Memory B cell (primary cell): ENCODE measurements around the gene SLC7A5.

Experiments
- ATAC-seq: fragments of 150-1000 bp; cut with Tn5 transposase; 2 replicates; pipeline ENCODE4 v1.10.0; 2021; ENCODE audit warnings: low read depth, mild to moderate bottlenecking, moderate library complexity
- DNase-seq, 2 donors: peaks; one replicate each; pipeline ENCODE4 v3.0.0; 2022; ENCODE audit warnings: low spot score in 2 of 2
- H3K27ac Mint-ChIP-seq: one replicate; pipeline ENCODE4 v1.8.0; 2022; ENCODE audit warnings: mild to moderate bottlenecking, moderate library complexity, mixed read lengths
- H3K27me3 Mint-ChIP-seq: one replicate; pipeline ENCODE4 v1.8.0; 2022; ENCODE audit warnings: mixed read lengths
- H3K36me3 Mint-ChIP-seq: one replicate; pipeline ENCODE4 v1.8.0; 2022; ENCODE audit warnings: mild to moderate bottlenecking, mixed read lengths
- H3K4me1 Mint-ChIP-seq: one replicate; pipeline ENCODE4 v1.8.0; 2022; ENCODE audit warnings: mixed read lengths
- H3K4me3 Mint-ChIP-seq: one replicate; pipeline ENCODE4 v1.8.0; 2022; ENCODE audit warnings: mild to moderate bottlenecking, moderate library complexity, mixed read lengths
- H3K9me3 Mint-ChIP-seq: one replicate; pipeline ENCODE4 v1.8.0; 2022; ENCODE audit warnings: mixed read lengths

SLC7A5 gene

DNA sequence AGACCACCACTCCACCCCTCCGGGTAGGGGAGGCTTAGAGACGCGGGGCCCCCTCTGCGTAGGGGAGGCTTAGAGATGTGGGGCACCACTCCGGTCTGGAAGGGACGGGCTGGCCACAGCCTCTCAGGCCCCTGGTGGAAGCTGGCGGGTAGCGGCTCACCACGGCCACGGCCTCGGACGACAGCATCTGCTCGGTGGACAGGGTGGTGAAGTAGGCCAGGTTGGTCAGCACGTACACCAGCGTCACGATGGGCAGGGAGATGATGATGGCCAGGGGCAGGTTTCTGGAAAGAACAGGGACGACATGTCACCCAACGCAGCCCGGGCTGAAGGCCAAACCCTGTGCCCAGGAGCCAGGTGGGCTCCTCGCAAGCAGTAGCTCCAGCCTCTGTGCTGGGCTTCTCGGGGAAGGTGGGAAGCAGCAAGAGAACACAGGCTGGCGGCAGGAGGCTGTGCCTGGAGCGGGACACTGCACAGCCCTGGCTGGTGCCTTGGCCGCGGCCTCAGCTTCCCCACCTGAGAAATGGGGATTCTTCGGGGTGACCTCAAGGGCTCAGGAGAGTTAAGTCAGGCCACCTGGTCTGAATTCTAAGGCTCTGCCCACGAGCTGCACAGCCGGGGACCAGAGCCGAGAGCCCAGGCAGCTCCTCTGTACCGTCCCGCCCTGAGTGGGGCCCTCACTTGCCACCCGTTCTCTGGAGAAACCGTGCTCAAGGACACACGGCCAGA lies 29.6 kb downstream of the SLC7A5 start:
- H3K27ac Mint-ChIP-seq, result no peak overlapping the region
- H3K9me3 Mint-ChIP-seq, result no peaks in the 10 kb centered on the region
- no peak for DNase-seq
- H3K4me3 Mint-ChIP-seq, result no peak overlapping the region
- H3K36me3 Mint-ChIP-seq, result peaks cover 6% of the 10 kb centered on the region
- H3K4me1 Mint-ChIP-seq, result peaks cover 6% of the 10 kb centered on the region
- H3K27me3 Mint-ChIP-seq, result no peaks in the 10 kb centered on the region
- ATAC-seq, result no peak

DNA sequence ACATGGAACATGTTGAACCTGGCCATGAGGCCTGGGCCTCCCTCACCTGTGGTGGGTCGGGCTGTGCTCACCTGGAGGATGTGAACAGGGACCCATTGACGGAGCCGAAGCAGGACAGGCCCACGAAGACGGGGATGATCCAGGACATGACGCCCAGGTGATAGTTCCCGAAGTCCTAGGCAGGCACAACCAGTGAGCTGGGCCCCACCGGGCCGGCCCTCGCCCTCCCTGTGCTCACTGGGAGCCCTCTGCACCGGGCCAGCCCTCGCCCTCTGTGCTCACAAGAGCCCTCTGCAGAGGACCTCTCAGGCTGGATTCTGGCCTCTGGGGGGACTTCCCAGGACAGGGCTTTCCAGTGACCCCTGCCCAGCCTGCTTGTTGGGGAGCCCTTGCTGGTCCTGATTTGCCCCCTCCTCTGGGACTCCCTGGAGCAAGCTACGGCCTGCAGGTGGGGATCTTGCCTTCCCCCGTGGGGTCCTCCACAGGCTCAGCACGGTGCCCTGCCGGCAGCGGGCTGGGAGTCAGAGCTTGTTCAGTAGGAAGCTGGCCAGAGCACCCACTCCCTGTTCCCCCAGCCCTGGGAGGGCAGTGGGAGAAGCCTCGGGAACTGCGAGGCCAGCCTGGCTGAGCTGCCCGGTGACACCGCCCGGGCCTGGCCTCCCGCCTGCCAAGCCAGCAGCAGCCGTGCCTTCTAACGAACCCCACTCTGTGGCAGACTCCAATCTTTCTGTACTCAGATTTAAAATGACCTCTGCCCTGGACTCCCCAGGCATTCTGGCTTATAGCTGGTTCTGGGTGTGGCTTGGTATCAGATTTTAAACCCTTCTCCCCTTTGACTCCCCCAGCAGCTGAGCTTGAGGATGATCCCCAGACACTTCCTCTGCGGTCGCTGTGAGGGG lies 30.4 kb downstream of the SLC7A5 start:
- DNase-seq, result no peak
- Mint-ChIP-seq H3K9me3 (no peaks in the 10 kb centered on the region), H3K27me3 (no peaks in the 10 kb centered on the region), H3K4me1 (peaks cover 5% of the 10 kb centered on the region), H3K4me3 (no peak overlapping the region), H3K27ac (no peak overlapping the region), H3K36me3 (peaks cover 6% of the 10 kb centered on the region)
- ATAC-seq, result no peak

DNA sequence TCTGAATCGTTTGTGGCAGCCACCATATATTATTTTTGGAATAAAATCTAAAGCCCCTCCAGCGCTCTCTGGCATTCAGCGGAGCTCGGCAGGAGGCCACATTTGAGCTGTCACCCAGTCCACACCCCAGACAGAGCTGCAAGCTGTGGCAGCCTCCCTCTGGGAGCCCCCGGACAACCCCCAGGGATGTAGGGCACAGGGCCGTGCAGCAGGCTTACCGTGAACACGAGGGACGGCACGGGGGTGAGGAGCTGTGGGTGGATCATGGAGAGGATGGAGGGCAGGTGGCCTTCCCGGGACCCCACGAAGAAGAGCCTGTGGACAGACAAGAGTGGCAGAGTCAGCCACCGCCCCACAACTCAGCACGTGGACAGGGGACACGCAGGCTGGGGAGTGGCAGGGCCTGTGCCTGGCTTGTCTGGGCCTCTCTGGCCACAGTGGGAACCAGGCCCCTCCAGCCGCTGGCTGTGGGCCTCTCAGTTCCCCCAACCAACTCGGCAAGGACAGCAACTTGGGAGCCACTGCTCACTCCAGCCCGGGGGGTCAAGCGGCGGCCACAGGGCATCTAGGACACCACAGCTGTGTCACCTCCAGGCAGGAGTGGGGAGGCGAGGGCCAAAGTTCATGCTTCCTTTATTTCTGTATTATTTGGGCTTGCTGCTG lies 31.5 kb downstream of the SLC7A5 start:
- H3K4me1 Mint-ChIP-seq, result peaks cover under 1% of the 10 kb centered on the region
- no peak for ATAC-seq

GRCh38 chr16:87836844-87837581 lies 32.3 kb downstream of the SLC7A5 start:
- no peaks in the 10 kb centered on the region for H3K9me3 Mint-ChIP-seq

More for the DNA sequence above, 31.5 kb downstream of the SLC7A5 start:
- no peak overlapping the region for H3K27ac Mint-ChIP-seq
- DNase-seq, result no peak
- H3K9me3 Mint-ChIP-seq, result no peaks in the 10 kb centered on the region
- no peak overlapping the region for H3K4me3 Mint-ChIP-seq
- no peaks in the 10 kb centered on the region for H3K27me3 Mint-ChIP-seq
- peaks cover 6% of the 10 kb centered on the region for H3K36me3 Mint-ChIP-seq

DNA sequence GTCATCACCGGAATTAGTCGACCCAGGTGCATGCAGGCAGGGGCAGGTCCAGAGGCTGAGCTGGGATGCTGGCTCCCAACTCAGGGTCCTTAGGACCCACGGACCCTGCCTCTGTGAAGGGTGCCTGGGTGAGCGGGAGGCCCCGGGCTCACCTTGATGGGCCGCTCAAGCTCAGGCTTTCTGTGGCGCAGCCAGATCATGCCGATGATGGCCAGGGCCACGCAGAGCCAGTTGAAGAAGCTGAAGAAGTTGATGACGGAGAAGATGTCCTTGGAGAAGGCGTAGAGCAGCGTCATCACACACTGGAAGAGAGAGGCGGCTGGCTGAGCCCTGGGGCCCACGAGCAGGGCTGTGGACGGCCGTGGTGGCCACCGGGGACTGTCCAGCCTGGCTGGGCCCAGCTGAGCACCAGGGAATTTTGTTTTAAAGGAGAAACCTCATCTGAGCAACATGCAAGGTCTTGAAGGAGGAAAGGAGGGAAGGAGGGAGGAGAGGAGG lies 32.9 kb downstream of the SLC7A5 start:
- Mint-ChIP-seq H3K9me3 (no peaks in the 10 kb centered on the region), H3K4me3 (no peak overlapping the region), H3K27ac (no peak overlapping the region), H3K36me3 (peaks cover 6% of the 10 kb centered on the region), H3K4me1 (peaks cover 2% of the 10 kb centered on the region), H3K27me3 (no peaks in the 10 kb centered on the region)
- ATAC-seq (no peak), DNase-seq (no peak)

More at GRCh38 chr16:87836844-87837581, 32.3 kb downstream of the SLC7A5 start:
- H3K4me1 Mint-ChIP-seq, result peaks cover 2% of the 10 kb centered on the region
- H3K36me3 Mint-ChIP-seq, result peaks cover 6% of the 10 kb centered on the region
- no peak overlapping the region for H3K4me3 Mint-ChIP-seq
- H3K27me3 Mint-ChIP-seq, result no peaks in the 10 kb centered on the region
- no peak for ATAC-seq
- no peak for DNase-seq
- H3K27ac Mint-ChIP-seq, result no peak overlapping the region

GRCh38 chr16:87835882-87836331 lies 33.4 kb downstream of the SLC7A5 start:
- H3K9me3 Mint-ChIP-seq, result no peaks in the 10 kb centered on the region
- DNase-seq, result no peak
- no peak for ATAC-seq
- peaks cover 2% of the 10 kb centered on the region for H3K4me1 Mint-ChIP-seq
- H3K4me3 Mint-ChIP-seq, result no peak overlapping the region
- peaks cover 8% of the 10 kb centered on the region for H3K36me3 Mint-ChIP-seq
- no peak overlapping the region for H3K27ac Mint-ChIP-seq
- H3K27me3 Mint-ChIP-seq, result no peaks in the 10 kb centered on the region

- Mint-ChIP-seq H3K36me3 (peaks cover 8% of the 10 kb centered on the region), H3K4me3 (no peak overlapping the region), H3K4me1 (peaks cover 6% of the 10 kb centered on the region), H3K9me3 (no peaks in the 10 kb centered on the region), H3K27me3 (no peaks in the 10 kb centered on the region), H3K27ac (no peak overlapping the region)
- no peak for DNase-seq
- ATAC-seq, result no peak
These were observed 34.4 kb downstream of the SLC7A5 start for GRCh38 chr16:87834668-87835473.

- ATAC-seq, result no peak
- Mint-ChIP-seq H3K27me3 (no peaks in the 10 kb centered on the region), H3K36me3 (peaks cover 8% of the 10 kb centered on the region), H3K4me1 (peaks cover 6% of the 10 kb centered on the region), H3K9me3 (no peaks in the 10 kb centered on the region), H3K4me3 (no peak overlapping the region), H3K27ac (no peak overlapping the region)
- no peak for DNase-seq
These were observed 35.2 kb downstream of the SLC7A5 start for GRCh38 chr16:87834005-87834667.

DNA sequence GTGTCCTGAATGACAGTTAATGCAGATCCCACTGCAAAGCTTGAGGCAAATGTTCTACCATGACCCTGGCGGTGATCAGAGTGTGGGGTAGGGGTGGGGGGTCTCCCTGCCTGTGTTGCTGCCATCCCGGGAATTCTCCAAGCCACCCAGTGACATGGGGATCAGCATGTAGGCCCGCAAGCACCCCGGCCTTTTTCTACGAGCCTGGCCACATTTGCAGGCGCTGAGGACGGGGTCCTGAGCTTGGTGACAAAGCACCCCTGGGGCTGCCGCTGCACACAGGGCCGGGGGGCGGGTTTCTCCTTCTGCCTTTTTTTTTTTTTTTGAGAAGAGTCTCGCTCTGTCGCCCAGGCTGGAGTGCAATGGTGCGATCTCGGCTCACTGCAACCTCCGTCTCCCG lies 35.8 kb downstream of the SLC7A5 start:
- no peak overlapping the region for H3K4me3 Mint-ChIP-seq
- H3K27ac Mint-ChIP-seq, result peak overlapping the region; percentile 72
- H3K9me3 Mint-ChIP-seq, result no peaks in the 10 kb centered on the region
- no peak for DNase-seq
- ATAC-seq, result no peak
- H3K27me3 Mint-ChIP-seq, result no peaks in the 10 kb centered on the region
- peaks cover 8% of the 10 kb centered on the region for H3K36me3 Mint-ChIP-seq
- peaks cover 6% of the 10 kb centered on the region for H3K4me1 Mint-ChIP-seq

DNA sequence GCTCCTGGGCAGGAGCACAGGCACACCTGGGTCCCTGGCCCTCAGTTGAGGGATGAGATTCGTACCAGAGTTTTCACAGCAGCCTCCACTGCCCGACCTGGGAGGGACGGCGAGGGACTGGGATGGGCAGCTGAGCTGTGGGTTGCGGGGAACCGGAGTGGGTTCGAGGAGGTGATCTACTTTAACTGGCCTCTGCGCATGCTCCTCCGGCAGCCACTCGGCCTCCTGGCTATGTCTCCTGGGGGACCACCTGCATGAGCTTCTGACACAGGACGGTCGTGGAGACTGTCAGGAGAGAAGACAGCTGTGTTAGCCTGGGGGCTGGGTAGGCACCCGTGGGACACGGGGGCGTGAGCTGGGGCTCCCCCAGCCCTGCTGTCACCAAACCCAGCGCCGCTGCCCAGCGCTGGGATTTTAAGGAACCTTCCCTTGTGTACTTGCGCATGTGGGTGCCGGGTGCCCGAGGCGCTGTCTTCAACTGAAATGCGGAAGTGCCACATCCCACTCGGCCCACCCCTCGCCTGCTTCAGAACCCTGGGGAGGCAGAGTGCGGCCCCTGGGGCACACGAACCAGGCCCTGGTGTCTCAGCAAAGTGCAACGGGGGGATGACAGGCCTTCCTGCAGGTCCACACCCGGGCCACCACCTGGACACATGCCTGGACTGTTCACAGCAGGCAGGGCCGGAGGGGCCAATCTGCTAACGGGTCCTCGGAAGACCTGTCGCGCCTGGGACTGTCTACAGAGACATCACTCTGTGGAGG lies 36.4 kb downstream of the SLC7A5 start:
- Mint-ChIP-seq H3K4me1 (peaks cover 6% of the 10 kb centered on the region), H3K4me3 (peak overlapping the region; percentile 30), H3K27me3 (no peaks in the 10 kb centered on the region), H3K36me3 (peaks cover 8% of the 10 kb centered on the region), H3K9me3 (no peaks in the 10 kb centered on the region), H3K27ac (peak overlapping the region; percentile 72)
- DNase-seq (peak; percentile 55 to 59), ATAC-seq (peak; percentile 87)

GRCh38 chr16:87832137-87832527 lies 37.2 kb downstream of the SLC7A5 start:
- Mint-ChIP-seq H3K27ac (peak overlapping the region; percentile 35), H3K9me3 (no peaks in the 10 kb centered on the region), H3K36me3 (peaks cover 6% of the 10 kb centered on the region), H3K4me3 (no peak overlapping the region), H3K27me3 (no peaks in the 10 kb centered on the region), H3K4me1 (peaks cover 6% of the 10 kb centered on the region)
- ATAC-seq (no peak), DNase-seq (no peak)
